ENCODE data around the gene TEKT2. TPM values are rescaled to one million over a fixed set of nuclear protein-coding genes. Genes with fewer than 3 reads are reported as not detected.

TEKT2 gene
- total RNA-seq, 2 experiments from 2014 or later: 0.22 to 0.33 TPM

DNA sequence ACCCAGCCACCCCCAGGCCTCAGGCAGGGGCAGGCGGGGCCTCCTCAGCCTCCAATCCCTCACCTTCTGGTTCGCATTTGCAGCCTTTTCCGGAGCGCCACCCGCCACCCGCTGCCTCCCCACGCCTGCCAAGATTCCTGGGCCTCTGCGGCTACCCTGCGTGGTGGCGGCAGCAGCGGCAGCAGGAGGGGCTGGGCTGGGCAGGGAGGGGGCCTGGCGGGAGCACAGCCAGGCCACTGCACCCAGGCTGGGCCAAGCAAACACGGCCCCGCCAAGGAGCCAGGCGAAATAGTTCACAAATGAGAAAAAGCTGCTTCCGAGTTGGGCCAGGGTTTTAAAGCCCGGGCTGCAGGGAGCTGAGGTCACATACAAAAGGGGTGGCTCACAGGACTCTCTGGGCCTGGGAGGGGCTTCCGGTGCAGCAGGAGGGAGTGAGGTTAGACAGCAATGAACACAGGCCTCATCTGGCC is 31.3 kb downstream of the TEKT2 start:
- Histone ChIP-seq H3K27me3 (ENCODE audit: control insufficient read depth in 1 of 2, insufficient read depth in 2 of 2, low read length in 2 of 2) (no peaks in the 10 kb centered on the region), H3K9me3 (ENCODE audit: control insufficient read depth in 1 of 2, insufficient read depth in 1 of 2, low read length in 2 of 2) (no peaks in the 10 kb centered on the region), H3K27ac (ENCODE audit: low read depth in 1 of 2, low read length in 2 of 2) (no peak overlapping the region), H3K36me3 (ENCODE audit: insufficient read depth, low read length) (no peaks in the 10 kb centered on the region), H3K4me1 (ENCODE audit: insufficient read depth, low read length) (no peaks in the 10 kb centered on the region), H3K4me3 (ENCODE audit: low read length) (no peak overlapping the region)
- POLR2A ChIA-PET: no interaction called here
- peaks cover 14% of the 10 kb centered on the region for H3K4me1 Mint-ChIP-seq (ENCODE audit: low read depth)
- no peak overlapping the region for H3K27ac Mint-ChIP-seq
- no peaks in the 10 kb centered on the region for H3K9me3 Mint-ChIP-seq
- no peak for DNase-seq
- peaks cover 7% of the 10 kb centered on the region for H3K27me3 Mint-ChIP-seq
- no peak overlapping the region for H3K4me3 Mint-ChIP-seq
- no peak for ATAC-seq (ENCODE audit: poor library complexity)
- H3K36me3 Mint-ChIP-seq (ENCODE audit: low read depth): no peaks in the 10 kb centered on the region
- TF ChIP-seq, protein P1, sequence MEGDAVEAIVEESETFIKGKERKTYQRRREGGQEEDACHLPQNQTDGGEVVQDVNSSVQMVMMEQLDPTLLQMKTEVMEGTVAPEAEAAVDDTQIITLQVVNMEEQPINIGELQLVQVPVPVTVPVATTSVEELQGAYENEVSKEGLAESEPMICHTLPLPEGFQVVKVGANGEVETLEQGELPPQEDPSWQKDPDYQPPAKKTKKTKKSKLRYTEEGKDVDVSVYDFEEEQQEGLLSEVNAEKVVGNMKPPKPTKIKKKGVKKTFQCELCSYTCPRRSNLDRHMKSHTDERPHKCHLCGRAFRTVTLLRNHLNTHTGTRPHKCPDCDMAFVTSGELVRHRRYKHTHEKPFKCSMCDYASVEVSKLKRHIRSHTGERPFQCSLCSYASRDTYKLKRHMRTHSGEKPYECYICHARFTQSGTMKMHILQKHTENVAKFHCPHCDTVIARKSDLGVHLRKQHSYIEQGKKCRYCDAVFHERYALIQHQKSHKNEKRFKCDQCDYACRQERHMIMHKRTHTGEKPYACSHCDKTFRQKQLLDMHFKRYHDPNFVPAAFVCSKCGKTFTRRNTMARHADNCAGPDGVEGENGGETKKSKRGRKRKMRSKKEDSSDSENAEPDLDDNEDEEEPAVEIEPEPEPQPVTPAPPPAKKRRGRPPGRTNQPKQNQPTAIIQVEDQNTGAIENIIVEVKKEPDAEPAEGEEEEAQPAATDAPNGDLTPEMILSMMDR (IDR thresholded peaks at IDR 0.05): no peak
- intact Hi-C loops (cut with DNase I, micrococcal nuclease): no loop called here
- CTCF ChIA-PET: no interaction called here

DNA sequence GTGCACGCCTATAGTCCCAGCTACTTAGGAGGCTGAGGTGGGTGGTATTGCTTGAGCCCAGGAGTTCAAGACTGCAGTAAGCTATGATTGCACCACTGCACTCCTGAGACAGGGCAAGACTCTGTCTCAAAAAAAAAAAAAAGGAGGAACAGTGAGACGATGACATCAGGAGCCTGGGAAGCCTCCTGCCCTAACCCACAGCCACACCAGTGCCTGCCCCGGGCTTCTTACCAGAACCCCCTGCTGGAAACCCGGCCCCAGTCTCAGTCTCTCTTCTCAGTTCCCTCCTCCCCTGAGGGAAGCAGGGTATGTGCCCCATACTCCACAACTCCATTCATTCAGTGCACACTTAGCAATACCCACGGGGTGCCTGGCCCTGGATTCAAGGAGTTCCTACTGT is 32.0 kb downstream of the TEKT2 start:
- Mint-ChIP-seq H3K27ac (no peak overlapping the region), H3K4me1 (ENCODE audit: low read depth) (peaks cover 13% of the 10 kb centered on the region), H3K9me3 (no peaks in the 10 kb centered on the region), H3K27me3 (peaks cover 8% of the 10 kb centered on the region), H3K36me3 (ENCODE audit: low read depth) (no peaks in the 10 kb centered on the region), H3K4me3 (no peak overlapping the region)
- no peak for DNase-seq
- intact Hi-C loops (cut with DNase I, micrococcal nuclease): no loop called here
- no peak overlapping the region for H3K27ac ChIP-seq (ENCODE audit: low read depth in 1 of 2, low read length in 2 of 2)
- no peak for ATAC-seq (ENCODE audit: poor library complexity)
- H3K27me3 ChIP-seq (ENCODE audit: control insufficient read depth in 1 of 2, insufficient read depth in 2 of 2, low read length in 2 of 2): no peaks in the 10 kb centered on the region
- no peaks in the 10 kb centered on the region for H3K4me1 ChIP-seq (ENCODE audit: insufficient read depth, low read length)
- H3K4me3 ChIP-seq (ENCODE audit: low read length): no peak overlapping the region
- TF ChIP-seq, protein P1 (IDR thresholded peaks at IDR 0.05): no peak
- POLR2A ChIA-PET: no interaction called here
- H3K9me3 ChIP-seq (ENCODE audit: control insufficient read depth in 1 of 2, insufficient read depth in 1 of 2, low read length in 2 of 2): no peaks in the 10 kb centered on the region
- CTCF ChIA-PET: no interaction called here
- H3K36me3 ChIP-seq (ENCODE audit: insufficient read depth, low read length): no peaks in the 10 kb centered on the region

DNA sequence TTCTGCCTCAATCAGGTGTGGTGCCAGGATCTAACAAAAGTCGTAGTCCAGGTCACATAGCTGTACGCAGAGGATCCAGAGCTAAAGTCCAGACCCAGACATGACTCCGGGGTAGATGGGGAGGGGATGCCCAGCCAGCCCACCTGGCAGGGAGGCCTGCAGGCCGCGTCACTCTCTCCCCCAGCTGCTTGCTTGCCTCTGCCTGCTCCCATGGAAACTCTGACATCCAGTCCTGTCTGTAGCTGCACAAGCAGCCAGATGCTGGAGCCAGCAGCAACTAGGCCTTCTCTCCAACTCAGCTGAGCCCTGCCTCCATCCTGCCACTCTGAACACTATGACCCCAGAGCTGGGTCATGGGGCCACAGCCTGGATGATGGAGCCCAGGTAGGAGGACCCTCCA is 33.0 kb downstream of the TEKT2 start:
- Histone ChIP-seq H3K9me3 (ENCODE audit: control insufficient read depth in 1 of 2, insufficient read depth in 1 of 2, low read length in 2 of 2) (no peaks in the 10 kb centered on the region), H3K4me1 (ENCODE audit: insufficient read depth, low read length) (no peaks in the 10 kb centered on the region), H3K36me3 (ENCODE audit: insufficient read depth, low read length) (no peaks in the 10 kb centered on the region), H3K27ac (ENCODE audit: low read depth in 1 of 2, low read length in 2 of 2) (no peak overlapping the region), H3K27me3 (ENCODE audit: control insufficient read depth in 1 of 2, insufficient read depth in 2 of 2, low read length in 2 of 2) (peaks cover 0 to 2% of the 10 kb centered on the region in 2 experiments), H3K4me3 (ENCODE audit: low read length) (no peak overlapping the region)
- no peak overlapping the region for H3K4me3 Mint-ChIP-seq
- H3K9me3 Mint-ChIP-seq: no peaks in the 10 kb centered on the region
- ChIA-PET CTCF (no interaction called here), POLR2A (no interaction called here)
- H3K27ac Mint-ChIP-seq: no peak overlapping the region
- H3K36me3 Mint-ChIP-seq (ENCODE audit: low read depth): no peaks in the 10 kb centered on the region
- TF ChIP-seq, protein P1 (IDR thresholded peaks at IDR 0.05): no peak
- peaks cover 6% of the 10 kb centered on the region for H3K4me1 Mint-ChIP-seq (ENCODE audit: low read depth)
- intact Hi-C loops (cut with DNase I, micrococcal nuclease): no loop called here
- H3K27me3 Mint-ChIP-seq: peaks cover 12% of the 10 kb centered on the region
- DNase-seq (no peak), ATAC-seq (ENCODE audit: poor library complexity) (no peak)

All from CD4-positive, alpha-beta T cell (primary cell).